GM23338 (cell line): ENCODE data around the gene NEU1.

Source experiments
- CTCF ChIP-seq, 2 experiments: fragments of 200-600 bp in 1 of 2; sonication (generic) in 1 of 2; conservative IDR thresholded peaks; 2 replicates each; pipeline versions ENCODE4 v1.5.1 to v1.6.1; 2016 to 2017; ENCODE audit warnings: antibody characterized with exemption in 2 of 2, low read depth in 2 of 2, mild to moderate bottlenecking in 2 of 2, moderate library complexity in 1 of 2
- EZH2phosphoT487 ChIP-seq: fragments of 200-600 bp; sonication (generic); IDR thresholded peaks from one replicate; pipeline ENCODE4 v1.8.1; 2018; ENCODE audit warnings: antibody characterized with exemption; ENCODE audit not compliant: unreplicated experiment
- JUNB ChIP-seq: IDR thresholded peaks from one replicate; pipeline ENCODE4 v1.6.1; 2016; ENCODE audit warnings: antibody characterized with exemption; ENCODE audit not compliant: unreplicated experiment
- NANOG ChIP-seq: IDR thresholded peaks from 2 replicates; pipeline ENCODE4 v1.6.1; 2016; ENCODE audit warnings: antibody characterized with exemption, borderline replicate concordance
- POLR2AphosphoS5 ChIP-seq: IDR thresholded peaks from 2 replicates; pipeline ENCODE4 v1.6.1; 2016; ENCODE audit warnings: antibody characterized with exemption, low read depth
- REST ChIP-seq: IDR thresholded peaks from one replicate; pipeline ENCODE4 v1.6.1; 2018; ENCODE audit warnings: antibody characterized with exemption; ENCODE audit not compliant: unreplicated experiment

- no peak for TF ChIP-seq REST
- TF ChIP-seq POLR2AphosphoS5, result no peak
- TF ChIP-seq CTCF (conservative IDR thresholded peaks at IDR 0.05; ENCODE audit: low read depth in 2 of 2), result no peak
- TF ChIP-seq JUNB, result no peak
- no peak for TF ChIP-seq NANOG
- TF ChIP-seq EZH2phosphoT487, result no peak
These were observed 15.1 kb upstream of the NEU1 start for GRCh38 chr6:31877651-31878161.
